Tongue (tissue), 2 donors: ENCODE results near the gene SLC33A1. TPM values are rescaled to one million over a fixed set of nuclear protein-coding genes. Genes with fewer than 3 reads are reported as not detected.
"Not testable (repeated sequence)": the region's sequence is repeated elsewhere in the genome, so short reads cannot be mapped to it uniquely, and the experiment has no call there.

Experiments used
- DNase-seq: peaks from one replicate; pipeline ENCODE4 v3.0.0-alpha.2; 2015
- total RNA-seq: library from RNA; depleted of rRNA; stranded (reverse); fragments of >200 nt; gene quantifications from one replicate; pipeline ENCODE4 v1.2.3, GENCODE V29; 2014

Gene SLC33A1
- total RNA-seq = 30.4 TPM

GRCh38 chr3:155854141-155854940 lies at the start of gene SLC33A1:
Gene SLC33A1, minus strand, starts transcription at chr3:155854427. Its CDS starts 430 bp downstream, at chr3:155853997.
- peak; percentile 100 for DNase-seq

GRCh38 chr3:155895379-155895900 lies 41.2 kb upstream of the SLC33A1 start:
- no peak for DNase-seq

- no peak for DNase-seq
These were observed 37.1 kb upstream of the SLC33A1 start for GRCh38 chr3:155891321-155891720.

GRCh38 chr3:155890671-155891190 lies 36.5 kb upstream of the SLC33A1 start:
- no peak for DNase-seq

- no peak for DNase-seq
These were observed 35.7 kb upstream of the SLC33A1 start for GRCh38 chr3:155889952-155890351.

- DNase-seq = no peak
These were observed 35.0 kb upstream of the SLC33A1 start for GRCh38 chr3:155889212-155889611.

- no peak for DNase-seq
These were observed 32.7 kb upstream of the SLC33A1 start for GRCh38 chr3:155886915-155887314.

GRCh38 chr3:155886348-155886747 lies 32.1 kb upstream of the SLC33A1 start:
- not testable (repeated sequence) for DNase-seq

- no peak for DNase-seq
These were observed 31.1 kb upstream of the SLC33A1 start for GRCh38 chr3:155885292-155885691.

- DNase-seq = no peak
These were observed 30.1 kb upstream of the SLC33A1 start for GRCh38 chr3:155884292-155884691.

GRCh38 chr3:155880286-155880685 lies 26.1 kb upstream of the SLC33A1 start:
- no peak for DNase-seq

GRCh38 chr3:155876503-155876902 lies 22.3 kb upstream of the SLC33A1 start:
- DNase-seq = no peak

GRCh38 chr3:155876037-155876436 lies 21.8 kb upstream of the SLC33A1 start:
- DNase-seq = no peak

- DNase-seq = no peak
These were observed 18.8 kb upstream of the SLC33A1 start for GRCh38 chr3:155872904-155873646.

GRCh38 chr3:155871746-155872158 lies 17.5 kb upstream of the SLC33A1 start:
- no peak for DNase-seq

- peak; percentile 72 for DNase-seq
These were observed 16.9 kb upstream of the SLC33A1 start for GRCh38 chr3:155870945-155871745.

GRCh38 chr3:155870133-155870944 lies 16.1 kb upstream of the SLC33A1 start, which contains the start of gene GMPS:
Gene GMPS, plus strand, starts transcription at chr3:155870650. Its CDS starts 221 bp downstream, at chr3:155870871.
- peak; percentile 97 for DNase-seq

- DNase-seq = no peak
These were observed 15.5 kb upstream of the SLC33A1 start for GRCh38 chr3:155869691-155870090.

GRCh38 chr3:155863072-155863784 lies 9.0 kb upstream of the SLC33A1 start:
- no peak for DNase-seq

- not testable (repeated sequence) for DNase-seq
These were observed 8.2 kb upstream of the SLC33A1 start for GRCh38 chr3:155862290-155862982.
